HEK293 (cell line): ENCODE results near the gene SRCIN1.

Experiments
- CTCF ChIA-PET: fragments of 350-600 bp; formaldehyde crosslinking; extraction: SDS; loops from one replicate; lab custom pipeline; 2021; ENCODE audit warnings: antibody characterized with exemption; lab: Yijun Ruan, JAX
- POLR2A ChIA-PET: fragments of 300-600 bp; formaldehyde crosslinking; extraction: SDS; loops from one replicate; lab custom pipeline; 2020; ENCODE audit warnings: antibody characterized with exemption, inconsistent platforms; lab: Yijun Ruan, JAX
- H3K27ac ChIP-seq: fragments of 200-500 bp; sonication (Bioruptor generic); 2 replicates; pipeline ENCODE4 v1.5.1; 2014; ENCODE audit warnings: low read depth, low read length, control low read depth, inconsistent platforms; ENCODE audit errors: extremely low read depth
- H3K36me3 ChIP-seq, 2 experiments: fragments of 200-500 bp in 1 of 2; sonication (Bioruptor generic) in 1 of 2; 1 replicate in 1 of 2; 2 replicates in 1 of 2; pipeline ENCODE4 v1.5.1; 2014 to 2017; ENCODE audit warnings: inconsistent platforms in 2 of 2, low read length in 2 of 2; ENCODE audit not compliant: control insufficient read depth in 2 of 2, insufficient read depth in 1 of 2
- H3K4me1 ChIP-seq: fragments of 200-500 bp; sonication (Bioruptor generic); 2 replicates; pipeline ENCODE4 v1.5.1; 2014; ENCODE audit warnings: mild to moderate bottlenecking, low read length, inconsistent platforms; ENCODE audit not compliant: control insufficient read depth, insufficient read depth
- H3K4me3 ChIP-seq: 2 replicates; pipeline ENCODE4 v1.5.1; 2011; ENCODE audit warnings: low read depth, mild to moderate bottlenecking, control low read depth, low read length, moderate library complexity
- H3K9me3 ChIP-seq: fragments of 200-500 bp; sonication (Bioruptor generic); 2 replicates; pipeline ENCODE4 v1.5.1; 2014; ENCODE audit warnings: low read depth, low read length, inconsistent platforms; ENCODE audit not compliant: control insufficient read depth, insufficient read depth
- GLIS1 ChIP-seq: fragments of 450-650 bp; formaldehyde crosslinking; IDR thresholded peaks from 2 replicates; pipeline ENCODE4 v1.5.1; 2016; ENCODE audit warnings: missing biosample characterization, missing genetic modification characterization
- HOXC10 ChIP-seq: sonication (generic); formaldehyde crosslinking; IDR thresholded peaks from 2 replicates; pipeline ENCODE4 v1.8.1; 2023; ENCODE audit warnings: mild to moderate bottlenecking, missing genetic modification reagents
- HOXD13 ChIP-seq: sonication (generic); formaldehyde crosslinking; IDR thresholded peaks from 2 replicates; pipeline ENCODE4 v1.8.0; 2022; ENCODE audit warnings: missing genetic modification reagents, borderline replicate concordance
- PRDM6 ChIP-seq: fragments of 450-650 bp; formaldehyde crosslinking; IDR thresholded peaks from 2 replicates; pipeline ENCODE4 v1.5.1; 2017; ENCODE audit warnings: missing biosample characterization, missing genetic modification characterization
- SP7 ChIP-seq: fragments of 450-650 bp; formaldehyde crosslinking; IDR thresholded peaks from 2 replicates; pipeline ENCODE4 v1.5.1; 2016; ENCODE audit warnings: missing biosample characterization, missing genetic modification characterization
- ZBTB1 ChIP-seq: fragments of 450-650 bp; formaldehyde crosslinking; IDR thresholded peaks from 2 replicates; pipeline ENCODE4 v1.5.1; 2016; ENCODE audit warnings: missing biosample characterization, missing genetic modification characterization
- ZBTB17 ChIP-seq: fragments of 450-650 bp; formaldehyde crosslinking; IDR thresholded peaks from 2 replicates; pipeline ENCODE4 v1.5.1; 2016; ENCODE audit warnings: missing biosample characterization, missing genetic modification characterization
- ZBTB26 ChIP-seq: fragments of 450-650 bp; formaldehyde crosslinking; optimal IDR thresholded peaks from 2 replicates; pipeline ENCODE3; 2016; ENCODE audit warnings: missing biosample characterization, mild to moderate bottlenecking, missing genetic modification characterization
- ZFHX2 ChIP-seq: fragments of 450-650 bp; formaldehyde crosslinking; conservative IDR thresholded peaks from 2 replicates; pipeline ENCODE4 v1.5.1; 2016; ENCODE audit warnings: missing biosample characterization, missing genetic modification characterization
- ZFP37 ChIP-seq: fragments of 450-650 bp; formaldehyde crosslinking; IDR thresholded peaks from 2 replicates; pipeline ENCODE4 v1.5.1; 2016; ENCODE audit warnings: missing biosample characterization, missing genetic modification characterization
- ZNF112 ChIP-seq: fragments of 450-650 bp; formaldehyde crosslinking; IDR thresholded peaks from 2 replicates; pipeline ENCODE4 v1.5.0; 2017; ENCODE audit warnings: missing biosample characterization, missing genetic modification characterization
- ZNF16 ChIP-seq: fragments of 450-650 bp; formaldehyde crosslinking; IDR thresholded peaks from 2 replicates; pipeline ENCODE4 v1.5.1; 2016; ENCODE audit warnings: low read depth, missing biosample characterization, missing genetic modification characterization
- ZNF169 ChIP-seq: fragments of 450-650 bp; formaldehyde crosslinking; IDR thresholded peaks from 2 replicates; pipeline ENCODE4 v1.5.1; 2016; ENCODE audit warnings: missing biosample characterization, missing genetic modification characterization
- ZNF174 ChIP-seq: fragments of 450-650 bp; formaldehyde crosslinking; IDR thresholded peaks from 2 replicates; pipeline ENCODE4 v1.5.0; 2017; ENCODE audit warnings: missing biosample characterization, mild to moderate bottlenecking, missing genetic modification characterization
- ZNF202 ChIP-seq: fragments of 450-650 bp; formaldehyde crosslinking; IDR thresholded peaks from 2 replicates; pipeline ENCODE4 v1.5.1; 2016; ENCODE audit warnings: missing biosample characterization, missing genetic modification characterization, borderline replicate concordance
- ZNF239 ChIP-seq: fragments of 450-650 bp; formaldehyde crosslinking; IDR thresholded peaks from 2 replicates; pipeline ENCODE4 v1.5.1; 2016; ENCODE audit warnings: missing biosample characterization, missing genetic modification characterization
- ZNF530 ChIP-seq: fragments of 450-650 bp; formaldehyde crosslinking; IDR thresholded peaks from 2 replicates; pipeline ENCODE4 v1.5.1; 2016; ENCODE audit warnings: low read depth, missing biosample characterization, missing genetic modification characterization
- ZNF585B ChIP-seq: fragments of 450-650 bp; formaldehyde crosslinking; IDR thresholded peaks from 2 replicates; pipeline ENCODE4 v1.5.1; 2016; ENCODE audit warnings: missing biosample characterization, missing genetic modification characterization
- ZNF610 ChIP-seq: fragments of 450-650 bp; formaldehyde crosslinking; IDR thresholded peaks from 2 replicates; pipeline ENCODE4 v1.5.1; 2016; ENCODE audit warnings: missing biosample characterization, missing genetic modification characterization, borderline replicate concordance
- ZNF626 ChIP-seq: fragments of 450-650 bp; sonication (Bioruptor Pico); formaldehyde crosslinking; IDR thresholded peaks from 2 replicates; pipeline ENCODE4 v1.5.1; 2018; ENCODE audit warnings: missing biosample characterization, missing genetic modification characterization, inconsistent platforms
- ZNF664 ChIP-seq: fragments of 450-650 bp; formaldehyde crosslinking; IDR thresholded peaks from 2 replicates; pipeline ENCODE4 v1.5.1; 2016; ENCODE audit warnings: missing biosample characterization, missing genetic modification characterization
- ZNF677 ChIP-seq: fragments of 450-650 bp; IDR thresholded peaks from 2 replicates; pipeline ENCODE4 v1.5.0; 2018; ENCODE audit warnings: missing biosample characterization, mild to moderate bottlenecking, missing genetic modification characterization, moderate library complexity
- ZNF692 ChIP-seq: fragments of 450-650 bp; formaldehyde crosslinking; IDR thresholded peaks from 2 replicates; pipeline ENCODE4 v1.5.1; 2016; ENCODE audit warnings: missing biosample characterization, missing genetic modification characterization

The SRCIN1 gene

GRCh38 chr17:38565853-38566665 is 39.7 kb downstream of the SRCIN1 start:
- H3K9me3 ChIP-seq = no peaks in the 10 kb centered on the region
- ChIA-PET POLR2A (interaction anchor here (0.6 to 1.1 kb wide), 2 partner anchors 8 to 83 kb away, joined by 4 to 5 read pairs; no protein-coding TSS in a partner anchor), CTCF (interaction anchor here (0.5 to 4.3 kb wide), 12 partner anchors 8 to 464 kb away, joined by 3 to 26 read pairs (median 4); no protein-coding TSS in a partner anchor)
- H3K4me1 ChIP-seq = no peaks in the 10 kb centered on the region
- H3K4me3 ChIP-seq = no peak overlapping the region
- TF ChIP-seq SP7 (tag by site-specific recombination) (no peak), ZFP37 (tag by site-specific recombination) (no peak), GLIS1 (tag by site-specific recombination) (peak; percentile 53; the same call in 1 of the 2 replicates), ZNF112 (tag by site-specific recombination) (no peak), ZNF174 (tag by site-specific recombination) (no peak), ZBTB17 (tag by site-specific recombination) (peak; percentile 85), HOXC10 (no peak), ZNF530 (tag by site-specific recombination) (no peak), ZNF626 (tag by site-specific recombination) (no peak), ZNF677 (no peak), ZNF169 (no peak), HOXD13 (CRISPR knock-in tag) (no peak)
- peaks cover 0 to 7% of the 10 kb centered on the region in 2 experiments; a peak in 1 of 3 replicates for H3K36me3 ChIP-seq
- H3K27ac ChIP-seq = no peak overlapping the region

GRCh38 chr17:38564869-38565268 is 40.9 kb downstream of the SRCIN1 start:
- TF ChIP-seq ZBTB1 (tag by site-specific recombination) (no peak), ZNF239 (no peak), ZNF16 (tag by site-specific recombination) (no peak), ZNF202 (no peak), ZNF610 (no peak), ZNF664 (tag by site-specific recombination) (no peak), ZFHX2 (tag by site-specific recombination) (0 out of 2 replicates have a peak, but pooled peaks have one; percentile 6), ZBTB26 (tag by site-specific recombination) (no peak), GLIS1 (tag by site-specific recombination) (peak; percentile 54; the same call in 1 of the 2 replicates), PRDM6 (tag by site-specific recombination) (no peak), ZNF585B (tag by site-specific recombination) (no peak), ZNF692 (tag by site-specific recombination) (no peak)
- Histone ChIP-seq H3K4me1 (peaks cover 3% of the 10 kb centered on the region), H3K36me3 (peaks cover 0 to 7% of the 10 kb centered on the region in 2 experiments; a peak in 1 of 3 replicates), H3K9me3 (no peaks in the 10 kb centered on the region), H3K4me3 (no peak overlapping the region), H3K27ac (no peak overlapping the region)
- ChIA-PET POLR2A (no interaction called here), CTCF (interaction anchor here (1.7 to 2.3 kb wide), 2 partner anchors 20 to 98 kb away, joined by 5 to 14 read pairs; no protein-coding TSS in a partner anchor)
